T-helper 22 cell (primary cell): ENCODE measurements around the gene TTPAL.
"Not testable (repeated sequence)": the region's sequence is repeated elsewhere in the genome, so short reads cannot be mapped to it uniquely, and the experiment has no call there.

ENCODE experiments used
- DNase-seq: peaks from one replicate; pipeline ENCODE4 v3.0.0-alpha.2; 2020; ENCODE audit warnings: low read depth

Gene TTPAL

DNA sequence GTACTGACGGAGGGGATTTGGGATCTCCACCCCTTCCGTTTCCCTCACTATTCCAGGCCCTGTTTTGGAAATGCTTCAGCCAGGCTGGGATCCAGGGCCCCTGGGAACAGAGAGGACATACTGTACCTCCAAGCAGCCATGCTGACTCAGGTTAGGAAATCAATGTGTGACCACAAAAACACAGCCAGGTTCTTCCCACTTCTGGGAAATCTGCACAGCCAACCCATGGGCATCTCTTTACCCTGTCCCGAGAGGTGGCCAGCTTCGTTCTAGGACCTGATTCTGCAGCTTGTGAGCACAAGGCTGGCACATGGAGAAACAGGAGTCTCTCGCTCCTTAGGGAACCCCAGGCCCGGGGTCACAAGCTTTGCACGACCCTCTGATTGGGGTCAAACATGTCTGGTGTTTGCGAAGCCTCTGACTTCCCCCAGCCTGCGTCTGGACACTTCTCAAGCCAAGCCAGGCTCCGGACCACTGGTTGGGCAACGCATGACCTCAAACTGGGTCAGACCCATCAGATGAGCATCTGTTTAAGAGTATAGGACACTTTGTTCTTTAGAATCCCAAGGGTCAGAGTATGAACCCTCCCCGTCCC, 8.3 kb upstream of the TTPAL start:
- DNase-seq, result no peak

DNA sequence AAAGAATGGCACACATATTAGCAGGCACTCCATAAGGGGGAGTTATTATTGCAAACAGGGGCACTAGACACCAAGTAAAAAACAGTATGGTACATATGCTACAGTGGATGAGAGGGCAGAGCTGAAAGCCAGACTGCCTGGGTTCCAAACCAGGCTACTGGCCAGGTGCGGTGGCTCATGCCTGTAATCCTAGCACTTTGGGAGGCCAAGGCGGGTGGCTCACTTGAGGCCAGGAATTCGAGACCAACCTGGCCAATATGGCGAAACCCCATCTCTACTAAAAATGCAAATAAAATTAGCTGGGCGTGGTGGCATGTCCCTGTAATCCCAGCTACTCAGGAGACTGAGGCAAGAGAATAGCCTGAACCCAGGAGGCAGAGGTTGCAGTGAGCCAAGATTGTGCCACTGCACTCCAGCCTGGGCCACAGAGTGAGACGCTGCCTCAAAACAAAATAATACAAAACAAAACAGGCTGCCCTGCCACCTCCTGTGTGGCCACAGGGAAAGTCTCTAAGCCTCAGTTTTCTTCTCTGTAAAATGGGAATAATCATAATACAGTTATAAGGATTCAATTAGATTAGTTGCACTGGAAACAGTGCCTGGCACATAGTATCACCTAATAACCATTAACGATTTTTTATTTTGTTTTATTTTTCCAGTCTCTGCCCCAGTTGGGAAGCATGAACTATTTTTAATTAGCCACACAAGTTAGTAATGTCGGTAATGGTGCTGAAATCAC, 7.5 kb upstream of the TTPAL start:
- no peak for DNase-seq

DNA sequence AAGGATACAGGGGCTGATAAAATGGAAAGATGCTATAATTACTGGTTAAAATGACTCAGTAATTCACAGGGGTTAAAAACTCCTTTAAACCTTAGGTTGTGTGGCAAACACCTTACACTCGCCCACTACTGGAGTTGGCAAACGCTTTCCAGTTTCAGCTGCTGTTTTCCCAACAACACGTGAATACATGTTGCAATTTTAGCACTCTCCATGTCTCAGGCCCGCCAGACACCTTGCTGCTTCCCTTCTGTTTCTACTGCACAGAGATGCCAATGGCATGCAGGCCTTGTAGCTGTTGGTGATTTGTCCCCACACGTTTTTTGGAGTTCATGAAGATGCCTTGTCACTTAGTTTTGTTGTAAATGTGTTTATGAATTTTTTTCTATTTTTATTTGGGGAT, 5.3 kb upstream of the TTPAL start:
- DNase-seq, result no peak

DNA sequence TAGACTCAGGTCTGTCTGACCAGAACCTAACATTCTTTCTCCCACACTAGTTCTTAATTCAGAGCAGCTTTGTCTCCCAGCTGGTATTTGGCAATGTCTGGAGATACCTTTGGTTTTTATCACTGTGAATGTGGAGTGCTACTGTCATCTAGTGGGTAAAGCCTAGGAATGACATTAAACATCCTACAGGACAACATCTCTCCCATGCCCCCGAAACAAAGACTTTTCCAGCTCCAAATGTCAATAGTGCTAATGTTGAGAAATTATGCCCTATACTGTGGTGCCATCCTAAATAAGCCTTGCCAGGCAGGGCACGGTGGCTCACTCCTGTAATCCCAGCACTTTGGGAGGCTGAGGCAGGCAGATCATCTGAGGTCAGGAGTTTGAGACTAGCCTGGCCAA, 4.2 kb upstream of the TTPAL start:
- DNase-seq, result no peak

DNA sequence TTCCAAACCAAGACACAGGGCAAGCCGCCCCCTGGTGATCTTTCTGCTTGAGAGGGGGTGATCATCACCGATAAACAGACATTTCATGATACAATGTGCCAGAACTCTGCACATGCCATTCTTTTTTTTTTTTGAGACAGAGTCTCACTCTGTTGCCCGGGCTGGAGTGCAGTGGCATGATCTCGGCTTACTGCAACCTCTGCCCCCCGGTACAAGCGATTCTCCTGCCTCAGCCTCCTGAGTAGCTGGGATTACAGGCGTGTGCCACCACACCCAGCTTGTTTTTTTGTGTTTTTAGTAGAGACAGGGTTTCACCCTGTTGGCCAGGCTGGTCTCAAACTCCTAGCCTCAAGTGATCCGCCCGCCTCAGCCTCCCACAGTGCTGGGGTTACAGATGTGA, 3.4 kb upstream of the TTPAL start:
- DNase-seq, result not testable (repeated sequence)

DNA sequence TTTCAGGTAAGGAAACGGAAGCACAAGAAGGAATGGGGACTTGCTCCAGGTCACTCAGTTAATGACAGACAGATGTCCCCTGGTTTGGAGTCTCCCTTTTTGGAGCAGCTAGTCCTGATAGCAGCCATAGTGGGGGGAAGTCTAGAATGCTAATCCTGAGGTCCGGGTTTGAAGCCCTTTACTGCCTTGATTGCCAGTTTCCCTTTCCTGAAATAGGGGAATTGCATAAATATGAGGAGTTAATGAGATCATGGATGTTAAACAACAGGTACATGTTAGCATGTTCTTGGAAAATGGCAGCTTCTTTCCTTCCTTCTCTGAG, 341 bp upstream of the TTPAL start:
- no peak for DNase-seq

DNA sequence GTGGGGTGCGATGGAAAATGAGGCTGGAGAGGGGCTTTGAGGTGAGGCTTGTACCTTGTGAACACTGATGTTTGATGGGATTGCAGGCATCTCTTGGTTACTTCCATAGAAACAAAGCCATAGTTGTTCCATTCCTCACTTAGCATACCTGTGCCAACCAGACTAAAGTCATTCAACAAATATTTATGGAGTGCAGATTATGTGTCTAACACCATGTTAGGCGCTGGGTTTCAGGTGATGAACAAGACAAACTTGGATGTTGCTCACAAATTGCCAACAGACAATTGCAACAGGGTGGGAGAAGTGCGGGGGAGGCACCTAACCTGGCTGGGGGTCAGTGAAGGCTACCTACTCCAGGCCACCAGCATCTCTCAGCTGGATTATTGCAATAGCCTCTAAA, 1.5 kb downstream of the TTPAL start:
- no peak for DNase-seq

DNA sequence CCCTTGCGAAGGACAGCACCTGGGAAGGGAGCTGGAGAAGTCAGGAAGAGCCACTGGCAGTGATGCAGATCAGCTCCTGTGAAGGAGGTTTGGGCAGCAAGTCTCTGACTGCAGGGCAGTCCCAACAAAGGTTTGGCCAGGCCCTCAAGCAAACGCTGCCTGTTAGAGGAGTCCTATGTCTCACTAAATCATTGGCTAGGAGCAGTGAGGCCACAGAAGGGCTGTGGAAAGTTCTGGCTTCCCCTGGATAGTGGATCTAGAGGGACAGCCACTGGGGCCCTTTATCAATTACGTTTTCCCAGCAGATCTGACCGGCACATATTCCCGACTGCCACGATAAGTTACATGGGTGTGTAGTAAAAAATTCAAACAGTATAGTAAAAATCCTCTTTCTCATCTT, 2.5 kb downstream of the TTPAL start:
- no peak for DNase-seq

DNA sequence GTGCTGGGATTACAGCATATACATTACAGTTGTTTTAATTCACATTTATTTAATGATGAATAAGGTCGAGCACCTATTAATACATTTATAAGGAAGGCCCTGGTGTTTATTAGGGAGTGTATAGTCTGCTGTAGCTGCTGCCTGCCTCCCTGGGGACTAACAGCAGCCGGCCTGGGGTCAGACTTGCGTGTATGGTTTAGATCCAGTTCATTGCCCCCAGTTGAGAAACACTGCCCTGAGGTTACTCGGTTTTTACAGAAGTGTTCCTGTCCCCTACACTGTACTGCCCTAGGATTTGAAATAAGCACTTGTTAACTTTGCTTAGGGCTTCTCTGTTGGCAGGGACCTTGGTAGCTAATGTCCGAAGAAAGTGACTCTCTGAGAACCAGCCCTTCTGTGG, 4.0 kb downstream of the TTPAL start:
- no peak for DNase-seq

DNA sequence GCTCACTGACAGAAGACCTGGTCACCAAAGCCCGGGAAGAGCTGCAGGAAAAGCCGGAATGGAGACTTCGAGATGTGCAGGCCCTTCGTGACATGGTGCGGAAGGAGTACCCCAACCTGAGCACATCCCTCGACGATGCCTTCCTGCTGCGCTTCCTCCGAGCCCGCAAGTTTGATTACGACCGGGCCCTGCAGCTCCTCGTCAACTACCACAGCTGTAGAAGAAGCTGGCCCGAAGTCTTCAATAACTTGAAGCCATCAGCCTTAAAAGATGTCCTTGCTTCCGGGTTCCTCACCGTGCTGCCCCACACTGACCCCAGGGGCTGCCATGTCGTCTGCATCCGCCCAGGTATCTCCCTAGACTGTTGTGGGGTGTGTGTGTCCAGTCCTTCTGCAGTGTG, 4.4 kb downstream of the TTPAL start:
- no peak for DNase-seq

DNA sequence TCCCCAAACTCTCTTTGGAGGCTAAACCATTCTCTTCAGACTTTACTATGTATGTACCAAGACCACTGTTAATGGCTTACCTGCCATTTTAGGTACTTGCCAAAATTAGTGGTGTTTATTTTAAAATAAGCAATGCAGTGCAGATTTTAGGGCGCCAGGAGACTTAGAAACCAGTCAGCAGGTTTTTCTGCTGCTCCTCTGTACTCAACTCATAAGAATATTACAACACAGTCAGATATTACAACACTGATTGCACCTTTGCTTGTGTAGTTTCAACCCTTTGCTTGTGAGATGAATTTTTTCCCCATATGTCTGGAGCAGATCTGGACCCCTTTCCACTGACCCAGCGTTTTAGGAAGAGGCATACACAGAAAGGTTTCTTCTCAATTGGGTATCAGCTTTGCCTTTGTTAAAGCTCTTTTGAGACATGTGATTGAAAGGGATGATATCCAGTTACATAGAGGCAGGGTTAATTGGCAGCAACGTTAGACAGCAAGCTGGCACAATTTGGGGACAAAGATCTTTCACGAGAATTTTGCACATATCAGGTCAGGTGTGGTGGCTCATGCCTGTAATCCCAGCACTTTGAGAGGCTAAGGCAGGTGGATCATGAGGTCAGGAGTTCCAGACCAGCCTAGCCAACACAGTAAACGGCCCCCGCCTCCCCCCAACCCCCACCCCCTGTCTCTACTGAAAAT, 6.2 kb downstream of the TTPAL start:
- DNase-seq, result no peak

DNA sequence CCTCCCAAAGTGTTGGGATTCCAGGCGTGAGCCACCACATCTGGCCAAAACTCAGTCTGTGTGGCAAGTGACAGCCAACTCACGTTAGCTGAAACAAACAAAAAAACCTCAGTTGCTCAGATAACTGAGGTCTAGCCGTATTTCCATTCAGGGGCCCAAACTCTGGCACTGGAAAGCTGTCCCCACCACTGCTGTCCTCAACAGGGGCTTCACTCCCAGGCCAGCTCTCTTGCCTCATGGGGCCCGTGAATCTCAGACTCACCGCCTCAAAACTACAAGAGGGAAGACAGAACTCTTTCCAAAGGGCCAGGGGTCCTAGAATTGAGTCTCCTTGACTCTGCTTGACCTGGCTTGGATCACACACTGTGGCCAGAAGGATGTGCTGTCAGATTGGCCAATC, 7.4 kb downstream of the TTPAL start:
- DNase-seq, result no peak

DNA sequence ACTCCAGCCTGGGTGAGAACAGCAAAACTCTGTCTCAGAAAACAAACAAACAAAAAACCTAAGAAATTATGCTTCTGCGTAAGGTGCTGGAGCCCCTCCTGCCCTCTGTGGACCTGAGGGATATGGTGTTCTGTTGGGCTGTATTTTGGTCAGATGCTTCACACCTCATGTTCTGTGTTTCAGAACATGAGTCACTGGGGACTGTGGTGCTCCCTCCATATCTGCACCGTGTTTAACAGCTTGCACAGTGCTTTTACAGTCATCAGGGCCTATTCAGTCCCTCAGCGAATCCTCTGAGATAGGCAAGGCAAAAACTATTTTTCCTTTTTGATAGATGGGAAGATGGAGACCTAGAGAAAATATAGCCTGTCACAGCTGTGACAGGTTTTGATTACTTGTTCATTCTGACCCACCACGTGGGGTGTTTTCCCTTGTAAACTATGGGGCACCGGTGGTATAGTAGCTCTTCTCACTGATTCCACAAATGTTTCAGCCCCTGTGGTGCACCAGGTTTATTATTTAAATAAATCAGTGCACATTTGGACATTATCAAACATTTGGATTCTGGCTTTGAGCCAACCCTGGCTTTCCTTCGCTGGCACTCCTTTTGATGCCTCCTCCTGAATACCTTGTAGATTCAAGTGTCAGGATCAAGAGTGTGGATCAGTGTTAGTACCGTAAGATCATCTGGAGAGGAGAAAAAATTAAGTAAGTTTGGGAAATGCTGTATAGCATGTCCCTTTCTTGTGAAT, 9.6 kb downstream of the TTPAL start:
- no peak for DNase-seq

DNA sequence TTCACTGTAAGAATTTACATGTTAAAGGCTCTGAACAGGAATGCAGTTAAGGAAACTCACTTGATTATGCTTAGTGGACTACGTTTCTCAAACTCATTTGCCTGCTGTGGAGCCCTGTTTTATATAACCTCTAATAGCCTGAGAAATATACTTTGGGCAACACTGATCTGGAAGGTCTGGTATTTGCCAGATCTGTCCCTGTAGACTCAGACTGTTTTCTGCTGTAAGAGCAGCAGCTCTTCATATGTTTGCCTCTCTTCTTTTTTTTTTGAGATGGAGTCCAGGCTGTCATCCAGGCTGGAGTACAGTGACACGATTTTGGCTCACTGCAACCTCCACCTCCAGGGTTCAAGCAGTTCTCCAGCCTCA, 10.1 kb downstream of the TTPAL start:
- no peak for DNase-seq

DNA sequence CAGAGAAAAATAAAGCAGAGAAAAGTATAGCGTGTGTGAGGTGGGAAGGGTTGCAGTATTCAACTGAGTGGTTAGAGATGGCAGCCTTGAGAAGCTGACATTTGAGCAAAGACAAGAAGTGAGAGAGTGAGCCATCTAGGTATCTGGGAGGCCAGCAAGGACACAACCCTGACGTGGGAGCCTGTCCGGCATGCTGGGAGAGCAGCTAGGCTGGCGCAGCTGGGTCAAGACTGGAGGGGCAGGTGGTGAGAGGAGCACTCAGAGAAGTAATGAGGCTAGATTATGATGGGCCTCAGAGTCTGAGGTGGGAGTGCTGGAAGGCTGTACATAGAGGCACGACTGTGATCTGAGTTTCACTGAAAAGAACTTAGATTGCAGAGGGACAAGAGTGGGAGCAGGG, 12.9 kb downstream of the TTPAL start:
- DNase-seq, result no peak

DNA sequence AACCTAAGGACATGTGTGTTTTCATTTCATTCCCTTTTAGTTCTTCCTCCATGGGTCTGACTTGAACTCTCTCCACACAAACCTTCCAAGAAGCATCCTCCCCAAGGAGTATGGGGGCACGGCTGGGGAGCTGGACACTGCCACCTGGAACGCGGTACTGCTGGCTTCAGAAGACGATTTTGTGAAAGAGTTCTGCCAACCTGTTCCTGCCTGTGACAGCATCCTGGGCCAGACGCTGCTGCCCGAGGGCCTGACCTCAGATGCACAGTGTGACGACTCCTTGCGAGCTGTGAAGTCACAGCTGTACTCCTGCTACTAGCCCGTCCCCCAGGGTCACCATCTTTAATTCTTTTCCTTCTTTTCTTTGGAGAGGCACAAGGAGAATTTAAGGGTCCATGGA, 13.5 kb downstream of the TTPAL start:
- DNase-seq, result no peak

DNA sequence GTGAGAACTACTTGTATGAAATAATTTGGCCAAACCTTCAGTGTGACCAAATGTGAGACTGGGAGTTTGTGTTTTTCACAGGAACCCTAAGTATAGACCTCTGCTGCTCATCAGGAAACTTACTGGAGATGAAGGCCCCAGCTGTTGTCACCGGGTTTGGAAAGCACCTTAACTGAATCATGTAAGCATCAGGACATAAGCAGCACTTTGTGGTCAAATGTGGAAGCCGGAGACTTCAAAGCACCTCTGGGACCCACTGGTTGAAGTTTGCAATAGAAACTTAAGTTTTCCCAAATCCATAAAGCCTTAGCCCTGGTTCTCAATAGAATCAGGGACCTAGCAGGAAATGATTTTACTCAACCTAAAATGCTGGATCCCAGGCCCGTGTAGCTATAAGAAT, 14.3 kb downstream of the TTPAL start:
- DNase-seq, result no peak

DNA sequence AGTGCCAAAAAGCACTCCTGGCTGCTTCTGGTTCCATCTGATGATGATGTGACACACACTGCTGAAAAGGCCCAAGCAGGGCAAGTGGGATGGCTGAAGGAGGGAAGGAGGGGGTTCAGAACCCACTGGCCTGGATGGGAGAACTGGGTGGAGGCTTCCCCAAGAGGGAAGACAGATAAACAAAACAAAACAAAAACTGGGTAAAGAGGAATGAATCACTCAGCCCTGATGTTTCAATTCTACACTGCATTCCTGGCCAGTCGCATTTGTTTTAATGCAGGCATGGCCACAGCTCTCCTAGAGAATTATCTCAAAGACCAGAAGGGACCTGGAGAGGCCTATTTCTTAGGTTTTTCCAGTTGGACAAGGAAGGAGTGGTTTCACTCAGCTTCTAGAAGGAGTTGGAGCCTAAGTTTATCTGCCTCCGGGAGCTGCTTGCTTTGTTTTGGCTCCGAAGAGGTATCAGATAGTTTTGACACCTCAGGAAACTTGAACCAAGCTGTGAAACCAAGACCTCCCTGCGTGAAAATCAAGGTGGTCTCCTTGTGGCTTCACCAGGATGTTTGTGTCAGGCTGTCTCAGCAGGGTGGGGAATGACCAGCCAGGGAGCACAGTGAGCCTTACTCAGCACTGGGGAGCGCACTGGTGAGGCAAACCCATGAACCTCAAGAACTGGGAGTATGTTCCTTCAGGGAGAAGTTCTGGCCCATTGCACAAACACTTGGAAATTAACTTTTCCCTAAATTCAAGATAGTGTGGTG, 16.1 kb downstream of the TTPAL start:
- no peak for DNase-seq

DNA sequence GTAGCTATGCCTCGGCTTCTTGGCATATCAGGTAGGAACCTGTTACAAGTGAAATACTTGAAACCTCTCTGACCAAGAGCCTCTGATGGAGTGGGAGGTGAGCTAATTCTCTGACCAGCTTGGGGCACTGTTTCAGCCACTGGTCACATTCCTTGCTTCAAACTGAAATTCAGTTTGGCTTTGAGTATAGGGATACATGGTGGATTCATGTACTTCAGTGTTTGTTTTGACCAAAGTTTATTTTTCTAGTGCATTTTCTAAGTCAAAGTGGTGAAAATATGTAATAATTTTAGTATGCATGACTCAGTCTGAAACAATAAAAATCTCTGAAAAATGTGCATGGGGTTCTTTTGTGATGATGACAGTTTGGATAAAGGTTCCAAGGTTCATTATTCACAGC, 18.6 kb downstream of the TTPAL start:
- DNase-seq, result no peak

DNA sequence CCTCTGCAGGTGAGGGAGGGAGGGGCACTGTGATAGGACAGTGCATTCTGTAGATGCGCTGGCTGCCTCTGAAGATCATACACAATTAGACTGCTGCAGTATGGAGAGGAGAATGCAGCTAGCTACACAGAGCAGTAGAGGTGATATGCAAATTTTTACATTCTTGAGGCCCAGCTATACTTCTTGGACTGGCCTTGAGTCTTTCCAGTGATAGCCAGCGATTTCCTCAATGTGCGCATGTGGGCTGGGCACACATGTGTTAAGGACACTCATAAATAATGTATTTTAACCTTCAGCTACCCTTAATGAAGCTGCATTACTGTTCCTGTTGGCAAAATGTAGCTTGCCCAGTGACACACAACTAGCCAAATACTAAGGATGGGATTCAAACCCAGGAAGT, 19.0 kb downstream of the TTPAL start:
- no peak for DNase-seq

DNA sequence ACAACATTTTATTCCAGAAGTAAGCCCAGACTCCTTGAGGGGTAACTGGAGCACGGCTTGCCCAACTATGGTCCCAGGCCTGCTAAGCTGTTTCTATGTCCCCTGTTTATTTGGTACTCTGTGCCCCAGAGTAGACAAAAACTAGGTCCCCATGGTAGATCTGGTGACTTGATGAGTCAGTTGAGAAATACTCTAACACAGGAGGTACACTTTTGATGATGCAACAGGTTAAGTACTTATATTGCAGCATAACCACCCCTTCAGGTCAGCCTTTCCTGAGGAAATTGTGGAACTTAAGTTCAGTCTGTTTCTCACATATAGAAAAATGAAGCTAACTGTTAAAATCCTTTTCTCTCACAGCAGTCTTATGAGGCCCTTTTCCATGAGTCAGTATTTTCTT, 19.6 kb downstream of the TTPAL start:
- DNase-seq, result no peak

DNA sequence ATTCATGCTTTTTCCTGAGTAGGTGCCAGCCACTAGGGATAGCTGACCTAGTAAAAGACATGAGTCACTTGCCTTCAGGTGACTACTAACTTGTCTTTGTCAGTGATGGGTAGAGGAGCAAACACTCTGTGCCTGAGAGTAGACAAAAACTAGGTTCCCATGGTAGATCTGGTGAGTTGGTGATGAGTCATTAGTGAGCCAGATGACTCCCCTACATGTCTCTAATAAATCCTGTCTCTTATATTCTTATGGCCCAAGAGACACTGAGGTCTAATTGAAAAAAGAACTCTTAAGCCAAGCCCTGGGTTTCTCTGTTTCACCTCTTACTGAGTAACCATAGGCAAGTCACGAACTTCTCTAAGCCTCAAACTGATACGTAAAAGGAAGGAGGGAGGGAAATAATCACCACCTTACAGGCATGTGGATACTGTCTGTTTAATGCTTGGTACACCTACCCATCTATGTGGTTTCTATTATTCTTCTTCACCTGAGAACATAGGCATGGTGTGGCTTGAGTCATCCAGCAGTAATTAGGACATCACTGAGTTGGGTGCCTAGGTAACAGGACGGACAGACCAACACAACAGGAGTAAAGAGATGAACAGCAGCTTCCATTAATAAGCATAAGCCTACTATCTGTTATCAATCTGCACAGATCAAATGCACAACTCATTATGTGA, 20.3 kb downstream of the TTPAL start:
- no peak for DNase-seq
